ENCODE results near the gene MARCHF5. TPM values are rescaled to one million over a fixed set of nuclear protein-coding genes. Genes with fewer than 3 reads are reported as not detected.

The MARCHF5 gene
- total RNA-seq, 2 donors from 2014 or later = 28.7 to 31.6 TPM

DNA sequence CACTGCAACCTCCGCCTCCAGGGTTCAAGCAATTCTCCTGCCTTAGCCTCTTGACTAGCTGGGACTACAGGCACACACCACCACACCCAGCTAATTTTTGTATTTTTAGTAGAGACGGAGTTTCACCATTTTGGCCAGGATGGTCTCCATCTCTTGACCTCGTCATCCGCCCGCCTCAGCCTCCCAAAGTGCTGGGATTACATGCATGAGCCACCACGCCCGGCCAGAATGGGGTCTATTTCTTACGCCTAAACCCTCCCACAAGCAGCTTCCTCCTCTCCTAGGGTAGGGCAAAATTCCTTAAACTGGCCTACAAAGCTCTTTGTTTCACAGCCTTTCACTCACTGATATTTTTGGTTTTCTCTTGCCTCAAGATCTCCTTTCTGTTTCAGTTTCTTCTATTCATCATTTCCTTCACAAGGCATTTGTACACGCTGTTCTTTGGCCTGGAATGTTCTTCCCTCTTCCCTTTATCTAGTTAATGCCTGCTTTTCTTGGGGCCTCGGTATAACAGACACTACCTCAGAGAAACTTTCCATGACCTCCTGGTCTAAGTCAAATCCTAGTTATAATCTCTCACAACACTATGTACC lies 6.8 kb upstream of the MARCHF5 start:
- no peak for ATAC-seq (replicated peaks)
- Mint-ChIP-seq H3K4me1 (peaks cover 6% of the 10 kb centered on the region), H3K27me3 (no peaks in the 10 kb centered on the region), H3K9me3 (no peaks in the 10 kb centered on the region), H3K27ac (no peak overlapping the region), H3K4me3 (no peak overlapping the region), H3K36me3 (ENCODE audit: low read depth) (no peaks in the 10 kb centered on the region)

DNA sequence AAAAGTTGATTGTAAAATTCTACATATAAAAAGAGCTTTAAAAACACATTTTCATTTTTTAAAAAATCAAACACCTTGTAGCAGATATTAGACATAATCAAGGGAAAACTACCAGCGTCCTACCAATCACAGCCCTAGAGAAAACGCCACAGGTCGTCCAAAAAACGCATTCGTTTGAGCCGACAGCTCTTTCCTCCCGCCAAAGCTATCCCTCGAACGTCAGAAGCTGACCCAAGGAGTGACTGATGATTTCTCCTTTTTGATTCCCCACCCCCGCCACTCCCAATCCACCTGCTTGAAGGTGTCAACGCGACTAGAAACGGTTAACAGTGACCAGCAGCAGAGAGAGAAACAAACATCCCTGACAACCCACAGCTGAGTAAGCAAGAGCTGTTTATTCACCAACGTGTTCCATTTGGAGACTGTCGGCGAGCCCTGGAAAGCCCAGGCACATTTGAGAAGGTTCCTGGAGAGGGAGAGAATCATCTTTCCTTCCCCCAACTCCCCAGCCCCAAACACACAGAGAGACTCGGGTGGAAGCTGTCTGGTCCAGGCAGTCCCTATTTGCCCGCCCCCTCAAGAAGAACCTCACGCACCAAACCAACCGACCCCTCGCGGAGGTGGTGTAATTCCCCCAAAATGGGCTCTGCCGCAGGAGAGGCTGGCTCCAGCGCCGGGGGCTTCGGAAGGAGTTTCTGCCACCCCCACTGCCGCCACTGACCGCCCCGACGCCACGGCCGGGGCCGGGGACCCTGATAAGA lies 711 bp upstream of the MARCHF5 start:
- H3K36me3 Mint-ChIP-seq (ENCODE audit: low read depth) = peaks cover 25% of the 10 kb centered on the region
- H3K4me3 Mint-ChIP-seq = peak overlapping the region; percentile 96
- ATAC-seq (replicated peaks) = peak; percentile 23
- H3K27me3 Mint-ChIP-seq = no peaks in the 10 kb centered on the region
- H3K9me3 Mint-ChIP-seq = no peaks in the 10 kb centered on the region
- peak overlapping the region; percentile 91 for H3K27ac Mint-ChIP-seq
- H3K4me1 Mint-ChIP-seq = peaks cover 14% of the 10 kb centered on the region

DNA sequence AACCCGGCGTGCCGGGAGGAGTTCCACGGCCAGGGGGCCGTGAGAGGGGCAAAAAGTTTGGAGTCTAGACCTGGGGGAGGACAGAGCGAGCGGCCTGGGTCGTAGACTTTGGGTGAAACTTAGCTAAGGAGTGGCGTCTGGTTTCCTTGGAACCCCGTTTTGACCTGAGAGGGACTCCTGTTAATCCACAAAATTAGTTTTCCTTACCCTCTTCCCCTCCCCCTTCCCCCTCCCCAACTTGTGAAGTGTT lies 574 bp downstream of the MARCHF5 start:
- Mint-ChIP-seq H3K4me1 (peaks cover 14% of the 10 kb centered on the region), H3K9me3 (no peaks in the 10 kb centered on the region), H3K36me3 (ENCODE audit: low read depth) (peaks cover 29% of the 10 kb centered on the region), H3K27ac (peak overlapping the region; percentile 81), H3K4me3 (peak overlapping the region; percentile 96), H3K27me3 (no peaks in the 10 kb centered on the region)
- no peak for ATAC-seq (replicated peaks)

DNA sequence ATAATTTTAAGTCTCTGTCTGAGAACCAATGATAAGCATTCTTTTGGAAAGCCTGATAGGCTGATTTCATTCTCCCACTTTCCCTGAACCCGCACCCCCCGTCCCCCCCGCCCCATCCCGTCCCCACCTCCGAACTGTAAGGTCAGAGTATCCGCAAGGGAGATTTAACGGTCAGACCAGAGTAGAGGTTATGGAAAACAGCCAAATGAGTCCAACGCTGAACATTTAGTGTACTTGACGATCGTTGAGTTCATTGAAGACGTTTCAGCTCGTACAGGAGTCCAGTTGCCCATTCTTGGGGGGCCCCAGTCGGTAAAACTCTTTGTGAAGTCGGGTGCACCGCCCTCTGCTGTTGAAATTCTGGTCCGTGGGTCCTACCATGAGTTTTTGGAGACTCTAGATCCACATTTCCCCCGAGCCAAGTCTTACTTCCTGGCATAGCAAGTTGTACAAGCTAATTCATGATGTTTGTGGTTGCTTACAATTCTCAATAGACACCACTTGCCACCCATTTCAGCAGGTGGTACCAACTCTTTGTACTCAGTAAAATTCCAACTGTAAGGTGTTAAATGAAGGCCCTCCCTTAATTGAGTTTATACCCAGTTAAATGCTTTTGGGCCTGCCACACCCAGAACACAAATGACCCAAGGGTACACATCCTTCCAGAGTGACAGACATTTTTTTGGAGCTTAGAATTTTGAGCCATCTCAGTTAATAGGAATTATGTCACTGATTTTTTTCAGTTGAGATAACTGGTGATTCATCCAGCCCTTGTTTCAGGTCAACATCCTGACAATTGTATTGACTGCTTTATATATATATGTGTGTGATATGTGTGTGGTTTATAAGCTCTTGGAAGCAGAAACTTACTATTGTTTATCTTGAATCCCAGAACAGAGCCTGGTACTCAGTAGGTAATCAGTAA lies 1.2 kb downstream of the MARCHF5 start:
- Mint-ChIP-seq H3K4me3 (peak overlapping the region; percentile 96), H3K27me3 (no peaks in the 10 kb centered on the region), H3K4me1 (peaks cover 14% of the 10 kb centered on the region), H3K9me3 (no peaks in the 10 kb centered on the region), H3K36me3 (ENCODE audit: low read depth) (peaks cover 33% of the 10 kb centered on the region), H3K27ac (peak overlapping the region; percentile 81)
- peak; percentile 15 for ATAC-seq (replicated peaks)

DNA sequence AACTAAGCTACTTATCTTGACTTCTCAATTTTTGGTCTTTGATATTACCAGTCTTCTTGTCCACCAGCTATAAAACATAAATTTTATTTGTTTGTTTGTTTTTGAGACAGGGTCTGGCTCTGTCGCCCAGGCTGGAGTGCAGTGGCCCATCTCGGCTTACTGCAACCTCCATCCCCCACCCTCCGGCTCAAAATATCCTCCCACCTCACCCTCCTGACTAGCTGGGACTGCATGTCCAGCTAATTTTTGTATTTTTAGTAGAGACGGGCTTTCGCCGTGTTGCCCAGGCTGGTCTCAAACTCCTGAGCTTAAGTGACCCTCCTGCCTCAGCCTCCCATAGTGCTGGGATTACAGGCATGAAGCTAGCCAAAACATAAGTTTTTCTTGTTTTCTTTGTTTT lies 7.5 kb downstream of the MARCHF5 start:
- Mint-ChIP-seq H3K4me1 (peaks cover 31% of the 10 kb centered on the region), H3K27me3 (no peaks in the 10 kb centered on the region), H3K36me3 (ENCODE audit: low read depth) (peaks cover 43% of the 10 kb centered on the region), H3K4me3 (no peak overlapping the region), H3K27ac (no peak overlapping the region), H3K9me3 (no peaks in the 10 kb centered on the region)
- no peak for ATAC-seq (replicated peaks)

DNA sequence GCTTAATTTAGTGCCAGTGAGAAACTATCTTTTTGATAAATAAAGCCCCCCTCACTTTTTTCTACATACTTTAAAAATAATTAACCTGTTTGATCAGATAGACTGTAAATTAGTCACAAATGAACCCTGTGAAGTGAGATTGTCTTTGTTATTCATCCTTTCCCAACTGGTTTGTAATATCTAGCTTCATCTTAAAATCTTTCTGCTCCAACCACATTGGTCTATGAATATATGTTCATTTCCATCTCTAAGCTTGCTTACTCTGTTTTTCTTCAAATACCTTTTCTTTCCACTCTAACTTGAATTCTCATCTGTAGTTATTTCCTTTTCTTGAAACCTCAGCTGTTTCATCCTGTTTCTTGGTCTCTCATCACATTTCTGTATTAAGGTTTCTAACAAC lies 12.1 kb downstream of the MARCHF5 start:
- ATAC-seq (replicated peaks) = peak; percentile 83
- Mint-ChIP-seq H3K27ac (peak overlapping the region; percentile 43), H3K36me3 (ENCODE audit: low read depth) (peaks cover 15% of the 10 kb centered on the region), H3K9me3 (no peaks in the 10 kb centered on the region), H3K4me3 (peak overlapping the region; percentile 29), H3K27me3 (no peaks in the 10 kb centered on the region), H3K4me1 (peaks cover 30% of the 10 kb centered on the region)

DNA sequence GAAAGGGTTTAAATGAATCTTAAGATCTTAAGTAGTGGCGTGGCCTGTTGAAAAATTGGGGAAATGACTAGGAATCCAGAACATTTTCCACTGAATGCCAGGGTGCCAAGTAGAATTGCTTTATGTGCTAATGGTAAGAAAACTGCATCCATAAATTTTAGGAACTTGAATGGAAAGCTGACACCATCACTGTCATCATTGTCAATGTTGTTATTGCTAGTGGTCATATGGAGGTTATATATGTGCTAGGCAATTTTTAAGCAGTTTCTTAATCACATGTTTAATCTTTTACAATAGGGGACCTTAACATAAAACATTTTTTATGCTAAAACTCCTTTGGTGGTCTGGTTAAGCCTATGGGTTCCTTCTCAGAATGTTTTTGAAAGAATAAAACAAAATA lies 13.1 kb downstream of the MARCHF5 start:
- Mint-ChIP-seq H3K27me3 (no peaks in the 10 kb centered on the region), H3K9me3 (no peaks in the 10 kb centered on the region), H3K4me1 (peaks cover 25% of the 10 kb centered on the region), H3K4me3 (no peak overlapping the region), H3K36me3 (ENCODE audit: low read depth) (peaks cover 6% of the 10 kb centered on the region), H3K27ac (peak overlapping the region; percentile 43)
- ATAC-seq (replicated peaks) = no peak

DNA sequence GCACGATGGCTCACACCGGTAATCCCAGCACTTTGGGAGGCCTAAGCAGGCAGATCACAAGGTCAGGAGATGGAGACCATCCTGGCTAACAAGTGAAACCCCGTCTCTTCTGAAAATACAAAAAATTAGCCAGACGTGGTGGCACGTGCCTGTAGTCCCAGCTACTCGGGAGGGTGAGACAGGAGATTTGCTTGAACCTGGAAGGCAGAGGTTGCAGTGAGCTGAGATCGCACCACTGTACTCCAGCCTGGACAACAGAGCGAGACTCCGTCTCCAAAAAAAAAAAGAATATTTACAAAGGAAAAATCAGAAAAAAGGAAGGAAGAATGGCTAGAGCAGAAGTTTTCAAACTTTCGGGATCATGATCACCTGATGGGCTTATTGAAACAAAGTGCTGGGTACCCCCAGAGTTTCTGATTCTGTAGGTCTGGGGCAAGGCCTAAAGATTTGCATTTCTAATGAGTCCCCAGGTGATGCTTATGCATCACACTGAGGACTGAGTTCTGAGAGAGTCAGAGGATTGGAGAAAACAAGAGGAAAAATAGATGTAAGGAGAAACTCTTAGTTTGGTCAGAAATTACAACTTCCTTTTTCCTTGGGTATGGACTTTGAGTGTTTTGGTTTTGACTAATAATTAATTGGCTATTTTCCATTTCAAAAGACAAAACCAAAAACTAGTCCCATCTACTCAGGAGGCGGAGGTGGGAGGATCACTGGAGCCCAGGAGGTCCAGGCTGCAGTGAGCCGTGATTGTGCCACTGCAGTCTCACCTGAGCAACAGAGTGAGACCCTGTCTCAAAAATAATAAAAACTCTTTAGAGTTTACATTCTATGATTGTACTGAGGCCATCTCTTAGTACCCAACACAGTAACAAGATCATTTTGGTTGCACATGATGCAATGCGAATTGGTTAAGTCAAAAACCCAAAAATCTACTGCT lies 14.4 kb downstream of the MARCHF5 start:
- Mint-ChIP-seq H3K27me3 (no peaks in the 10 kb centered on the region), H3K4me3 (no peak overlapping the region), H3K27ac (no peak overlapping the region), H3K36me3 (ENCODE audit: low read depth) (peaks cover 6% of the 10 kb centered on the region), H3K9me3 (no peaks in the 10 kb centered on the region), H3K4me1 (peaks cover 16% of the 10 kb centered on the region)
- ATAC-seq (replicated peaks) = no peak

DNA sequence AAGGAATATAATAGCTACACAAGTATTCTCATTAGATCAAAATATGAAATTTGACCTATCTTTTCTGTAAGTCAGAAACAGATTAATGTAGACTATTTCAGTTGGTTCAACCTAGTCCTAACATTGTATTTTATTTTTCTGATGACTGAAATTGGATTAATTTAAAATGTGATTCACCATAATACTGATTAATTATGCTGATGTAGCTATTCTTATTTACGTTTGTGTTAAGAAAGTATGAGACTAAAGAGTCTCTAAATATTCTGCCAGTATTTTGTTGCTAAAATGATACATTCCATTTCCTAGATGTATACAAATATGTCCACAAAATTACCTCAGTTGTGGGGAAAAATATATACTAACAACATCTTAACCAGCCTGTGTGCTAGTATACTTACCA lies 18.3 kb downstream of the MARCHF5 start:
- Mint-ChIP-seq H3K27me3 (no peaks in the 10 kb centered on the region), H3K36me3 (ENCODE audit: low read depth) (peaks cover 44% of the 10 kb centered on the region)
- ATAC-seq (replicated peaks) = no peak

DNA sequence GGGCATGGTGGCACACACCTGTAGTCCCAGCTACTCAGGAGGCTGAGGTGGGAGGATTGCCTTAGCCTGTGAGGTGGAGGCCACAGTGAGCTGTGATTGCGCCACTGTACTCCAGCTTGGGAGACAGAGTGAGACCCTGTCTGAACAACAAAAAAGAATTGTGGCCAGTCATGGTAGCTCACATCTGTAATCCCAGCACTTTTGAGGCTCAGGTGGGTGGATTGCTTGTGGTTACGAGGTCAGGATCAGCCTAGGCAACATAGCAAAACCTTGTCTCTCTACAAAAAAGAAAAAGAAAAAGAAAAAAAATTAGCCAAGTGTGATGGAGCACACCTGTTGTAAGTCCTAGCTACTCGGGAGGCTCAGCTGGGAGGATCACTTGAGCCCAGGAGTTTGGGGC lies 22.8 kb downstream of the MARCHF5 start:
- no peaks in the 10 kb centered on the region for H3K9me3 Mint-ChIP-seq
- H3K36me3 Mint-ChIP-seq (ENCODE audit: low read depth) = peaks cover 73% of the 10 kb centered on the region
- no peak overlapping the region for H3K4me3 Mint-ChIP-seq
- no peaks in the 10 kb centered on the region for H3K27me3 Mint-ChIP-seq
- no peak overlapping the region for H3K27ac Mint-ChIP-seq
- H3K4me1 Mint-ChIP-seq = no peaks in the 10 kb centered on the region
- no peak for ATAC-seq (replicated peaks)

More for the DNA sequence above, 18.3 kb downstream of the MARCHF5 start:
- no peaks in the 10 kb centered on the region for H3K9me3 Mint-ChIP-seq
- no peaks in the 10 kb centered on the region for H3K4me1 Mint-ChIP-seq
- H3K4me3 Mint-ChIP-seq = no peak overlapping the region
- H3K27ac Mint-ChIP-seq = no peak overlapping the region

DNA sequence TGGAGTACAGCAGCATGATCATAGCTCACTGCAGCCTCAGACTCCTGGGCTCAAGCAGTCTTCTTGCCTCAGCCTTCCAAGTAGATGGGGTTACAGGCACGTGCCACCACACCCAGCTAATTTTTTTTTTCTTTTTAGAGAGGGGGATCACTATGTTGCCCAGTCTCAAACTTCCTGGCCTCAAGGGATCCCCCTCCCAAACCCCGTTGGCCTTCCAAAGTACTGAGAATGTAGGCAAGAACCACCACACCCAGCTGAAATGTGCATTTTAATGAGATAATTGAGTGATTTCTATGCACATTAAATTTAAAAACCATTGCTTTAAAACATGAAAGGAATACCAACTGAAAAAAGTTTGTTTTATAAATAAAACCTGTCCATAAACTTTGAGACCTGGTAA lies 25.6 kb downstream of the MARCHF5 start:
- H3K36me3 Mint-ChIP-seq (ENCODE audit: low read depth) = peaks cover 70% of the 10 kb centered on the region
- H3K4me3 Mint-ChIP-seq = no peak overlapping the region
- no peak overlapping the region for H3K27ac Mint-ChIP-seq
- ATAC-seq (replicated peaks) = no peak
- no peaks in the 10 kb centered on the region for H3K27me3 Mint-ChIP-seq
- H3K4me1 Mint-ChIP-seq = peaks cover 4% of the 10 kb centered on the region
- H3K9me3 Mint-ChIP-seq = no peaks in the 10 kb centered on the region

DNA sequence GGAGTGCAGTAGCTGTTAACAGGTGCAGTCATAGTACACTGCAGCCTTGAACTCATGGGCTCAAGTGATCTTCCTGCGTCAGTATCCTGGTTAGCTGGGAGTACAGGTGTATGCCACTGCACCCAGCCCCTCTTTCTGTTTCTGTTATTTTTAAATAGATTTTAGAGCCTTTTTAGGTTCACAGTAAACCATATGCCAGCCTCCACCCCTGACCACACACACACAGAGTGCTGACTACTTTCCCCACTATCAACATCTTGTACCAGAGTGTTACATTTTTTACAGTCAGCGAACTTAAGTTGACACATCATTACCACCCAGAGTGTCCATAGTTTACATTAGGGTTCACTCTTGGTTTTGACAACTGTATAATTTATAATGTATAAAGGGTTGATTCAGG lies 32.1 kb downstream of the MARCHF5 start:
- H3K36me3 Mint-ChIP-seq (ENCODE audit: low read depth) = peaks cover 41% of the 10 kb centered on the region
- H3K27ac Mint-ChIP-seq = no peak overlapping the region
- H3K27me3 Mint-ChIP-seq = no peaks in the 10 kb centered on the region
- H3K4me3 Mint-ChIP-seq = no peak overlapping the region
- peaks cover 9% of the 10 kb centered on the region for H3K4me1 Mint-ChIP-seq
- H3K9me3 Mint-ChIP-seq = no peaks in the 10 kb centered on the region
- ATAC-seq (replicated peaks) = no peak

DNA sequence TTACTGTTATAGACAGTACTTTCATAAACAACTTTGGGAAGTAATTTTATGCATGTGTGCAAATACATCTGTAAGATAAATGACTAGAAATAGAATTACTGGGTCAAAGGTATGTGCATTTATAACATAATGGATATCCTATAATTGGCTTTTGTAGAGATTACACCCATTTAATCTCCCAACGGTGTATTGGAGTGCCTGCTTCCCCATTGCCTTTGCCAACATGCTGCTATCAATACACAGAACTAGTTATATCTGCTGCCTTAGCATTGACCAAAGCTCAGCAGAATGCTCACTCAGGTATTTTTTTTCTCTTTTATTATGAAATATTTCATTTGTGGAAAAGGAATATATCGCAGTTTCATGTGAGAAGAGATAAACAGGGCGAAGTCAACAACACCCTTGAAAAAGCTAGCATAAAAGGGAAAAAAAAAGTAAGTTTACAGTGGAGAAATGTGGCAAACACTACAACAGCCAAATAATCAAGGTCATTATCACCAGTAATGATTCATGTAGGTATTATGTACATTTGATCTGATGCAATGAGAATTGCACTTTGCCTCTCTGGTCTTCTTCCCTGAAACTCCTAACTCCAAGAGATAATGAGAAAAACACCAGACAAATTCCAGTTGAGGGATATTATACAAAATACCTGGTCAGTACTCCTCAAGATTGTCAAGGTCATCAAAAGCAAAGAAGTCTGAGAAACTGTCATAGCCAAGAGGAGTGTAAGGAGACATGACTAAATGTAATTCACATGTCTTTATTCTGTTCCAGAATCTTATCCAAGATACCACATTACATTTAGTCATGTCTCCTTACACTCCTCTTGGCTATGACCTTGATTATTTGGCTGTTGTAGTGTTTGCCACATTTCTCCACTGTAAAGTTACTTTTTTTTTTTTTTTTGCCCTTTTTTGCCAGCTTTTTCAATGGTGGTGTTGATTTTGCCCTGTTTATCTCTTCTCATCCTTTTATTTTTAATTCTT lies 36.8 kb downstream of the MARCHF5 start:
- H3K9me3 Mint-ChIP-seq = no peaks in the 10 kb centered on the region
- H3K4me3 Mint-ChIP-seq = no peak overlapping the region
- no peak for ATAC-seq (replicated peaks)
- H3K4me1 Mint-ChIP-seq = peaks cover 5% of the 10 kb centered on the region
- H3K27me3 Mint-ChIP-seq = no peaks in the 10 kb centered on the region
- H3K36me3 Mint-ChIP-seq (ENCODE audit: low read depth) = peaks cover 7% of the 10 kb centered on the region
- H3K27ac Mint-ChIP-seq = no peak overlapping the region

Data from activated T-helper 17 cell treated with anti-CD3 and anti-CD28 coated beads, Interleukin-2, amount 50 U/mL, for 72 hours (primary cell).